ENCODE measurements around the gene BLVRB.
A peak's percentile ranks its signal among the peaks of the same experiment; 100 is the strongest.
"Not testable (repeated sequence)": the region's sequence is repeated elsewhere in the genome, so short reads cannot be mapped to it uniquely, and the experiment has no call there.

The BLVRB gene

GRCh38 chr19:40446263-40446784 is 19.2 kb downstream of the BLVRB start:
- DNase-seq = no peak

GRCh38 chr19:40445780-40446262 is 19.7 kb downstream of the BLVRB start:
- DNase-seq = peak; percentile 75

DNA sequence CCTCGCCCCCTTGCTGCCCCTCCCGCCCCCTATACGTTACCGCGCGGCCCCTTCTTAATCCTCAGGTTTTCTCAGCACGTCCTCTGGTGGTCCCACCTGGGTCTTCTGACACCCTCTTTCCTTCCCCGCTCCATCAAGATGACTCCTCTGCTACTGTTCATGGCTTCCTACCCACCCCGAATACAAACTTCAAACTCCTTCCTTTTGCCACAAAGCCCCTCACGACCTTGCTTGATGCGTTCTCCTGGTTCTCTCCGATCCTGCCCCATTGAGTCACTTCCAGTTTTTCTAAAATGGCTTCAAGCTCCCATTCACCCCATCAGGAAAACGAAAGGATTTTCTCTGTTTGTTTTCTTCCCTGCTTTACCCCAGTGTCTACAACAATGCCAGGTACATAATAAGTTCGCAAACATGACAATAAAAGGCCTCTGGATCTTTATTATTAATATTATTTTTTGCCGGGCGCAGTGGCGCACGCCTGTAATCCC is 20.7 kb downstream of the BLVRB start:
- DNase-seq = peak; percentile 93

DNA sequence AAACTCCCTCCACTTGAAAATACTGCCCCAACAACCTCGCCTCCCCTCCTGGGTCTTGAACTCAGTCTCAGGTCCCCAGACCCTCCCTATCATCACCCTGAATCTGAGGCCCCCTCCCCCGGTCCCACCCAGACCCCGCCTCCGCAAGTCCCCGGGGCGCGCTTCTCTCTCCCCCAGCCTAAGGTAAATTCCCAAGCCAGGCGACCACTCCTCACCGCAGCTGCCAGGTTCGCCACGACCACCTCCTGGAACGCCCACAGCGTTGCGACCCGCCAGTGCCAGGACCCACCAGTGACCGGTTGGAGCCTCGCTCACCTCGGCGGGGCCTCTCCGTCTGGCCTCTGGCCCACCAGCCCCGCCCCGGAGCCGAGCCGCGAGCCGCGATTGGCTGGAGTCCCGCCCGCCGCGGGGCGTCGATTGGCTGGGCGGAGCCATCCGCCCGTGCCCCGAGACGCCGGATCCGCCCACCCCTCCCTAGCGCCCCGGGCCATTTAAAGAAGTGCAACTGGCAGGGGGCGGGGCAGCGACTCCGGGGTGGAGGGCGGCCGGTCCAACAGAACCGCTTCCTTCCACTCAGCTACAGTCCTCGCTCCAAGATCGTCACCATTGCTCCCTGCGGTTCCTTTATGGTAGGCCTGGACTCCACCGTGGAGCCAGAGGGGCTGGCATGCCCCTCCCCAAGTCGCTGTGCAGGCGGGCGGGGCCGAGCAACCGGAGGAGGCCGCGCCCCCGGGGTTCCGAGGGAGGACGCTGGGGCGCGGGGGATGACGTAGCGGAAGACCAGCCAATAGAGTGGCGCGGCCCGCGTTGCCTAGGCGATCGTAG is 21.3 kb downstream of the BLVRB start, which contains the start of gene SERTAD3:
Gene SERTAD3, minus strand, starts transcription at position 336 of the 825 bp plus-strand sequence. CDS start 2,255 bp downstream, outside the sequence.
- DNase-seq = peak; percentile 99

- DNase-seq = peak; percentile 100
These were observed 22.2 kb downstream of the BLVRB start for GRCh38 chr19:40443131-40443999.

DNA sequence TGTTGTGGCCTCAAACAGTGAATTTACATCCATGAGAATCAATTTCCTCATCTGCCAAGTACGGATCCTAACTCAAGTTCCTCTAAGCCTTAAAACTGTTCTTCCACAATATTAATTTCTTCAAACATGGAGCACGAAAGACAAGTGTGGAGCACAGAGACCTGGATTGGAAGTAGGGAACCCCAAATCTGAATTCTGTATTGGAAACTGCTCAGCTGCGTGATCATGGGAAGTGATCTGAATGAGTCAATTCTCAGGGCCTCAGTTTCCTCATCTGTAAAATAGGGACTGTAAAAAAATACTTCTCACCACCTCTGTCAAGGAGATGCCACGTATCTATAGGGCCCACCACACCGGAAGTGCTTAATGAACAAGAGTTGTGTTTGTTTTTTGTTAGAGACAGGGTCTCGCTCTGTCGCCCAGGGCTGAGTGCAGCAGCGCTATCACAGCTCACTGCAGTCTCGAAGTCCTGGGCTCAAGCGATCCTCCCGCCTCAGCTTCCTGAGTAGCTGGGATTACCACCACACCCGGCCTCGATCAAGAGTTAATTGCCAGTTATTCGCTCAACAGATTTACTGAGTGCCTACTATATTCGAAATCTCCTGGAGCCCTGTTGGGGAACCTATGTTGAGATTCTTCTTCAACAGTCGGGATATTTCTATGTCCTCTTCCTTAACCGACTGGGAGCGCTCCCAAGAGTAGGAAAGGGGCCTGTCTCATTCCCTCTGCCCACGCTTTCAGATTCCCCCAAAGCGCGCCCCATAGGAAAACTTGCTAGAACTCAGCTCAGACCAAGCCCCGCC is 23.0 kb downstream of the BLVRB start:
- DNase-seq = no peak

- no peak for DNase-seq
These were observed 23.8 kb downstream of the BLVRB start for GRCh38 chr19:40441719-40442253.

- DNase-seq = no peak
These were observed 27.3 kb downstream of the BLVRB start for GRCh38 chr19:40438284-40438683.

DNA sequence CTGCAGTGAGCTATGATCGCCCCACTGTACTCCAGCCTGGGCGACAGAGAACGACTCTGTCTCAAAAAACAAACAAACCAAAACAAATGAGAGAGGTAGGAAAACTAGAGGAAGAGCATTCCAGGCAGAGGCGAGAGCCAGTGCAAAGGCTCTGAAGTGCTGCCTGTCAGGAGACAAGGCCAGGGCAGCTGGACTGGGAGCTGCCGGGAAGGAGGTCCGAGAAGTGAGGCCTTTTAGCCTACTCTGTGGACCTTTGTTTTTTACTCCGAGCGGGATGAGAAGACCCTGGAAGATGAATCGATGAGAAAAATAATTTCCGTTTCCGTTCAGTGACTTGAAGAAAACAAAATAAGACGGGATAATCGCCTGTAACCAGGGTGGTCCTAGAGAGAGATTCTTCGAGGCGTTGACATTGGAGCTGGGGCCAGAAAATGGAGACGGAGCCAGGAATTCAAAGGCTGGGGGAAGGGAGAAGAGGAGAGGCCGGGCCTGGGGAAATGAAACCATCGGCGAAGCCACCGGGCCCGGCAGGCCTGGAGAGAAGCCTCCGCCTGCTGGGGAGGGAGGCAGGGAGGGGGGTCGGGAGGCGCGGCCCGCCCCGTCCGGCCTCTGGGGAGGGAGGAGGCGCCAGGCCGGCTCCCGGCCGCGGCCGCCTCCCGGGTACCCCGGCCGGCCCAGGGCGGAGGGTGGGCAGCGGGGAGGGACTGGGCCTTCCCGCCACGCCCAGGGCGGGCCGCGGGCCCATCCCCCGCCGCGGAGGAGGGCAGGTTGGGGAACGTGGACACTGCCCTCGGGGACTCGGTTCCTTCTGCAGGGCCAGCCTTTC is 31.9 kb downstream of the BLVRB start:
- peak; percentile 98 for DNase-seq

GRCh38 chr19:40432760-40433159 is 32.8 kb downstream of the BLVRB start:
- peak; percentile 59 for DNase-seq

DNA sequence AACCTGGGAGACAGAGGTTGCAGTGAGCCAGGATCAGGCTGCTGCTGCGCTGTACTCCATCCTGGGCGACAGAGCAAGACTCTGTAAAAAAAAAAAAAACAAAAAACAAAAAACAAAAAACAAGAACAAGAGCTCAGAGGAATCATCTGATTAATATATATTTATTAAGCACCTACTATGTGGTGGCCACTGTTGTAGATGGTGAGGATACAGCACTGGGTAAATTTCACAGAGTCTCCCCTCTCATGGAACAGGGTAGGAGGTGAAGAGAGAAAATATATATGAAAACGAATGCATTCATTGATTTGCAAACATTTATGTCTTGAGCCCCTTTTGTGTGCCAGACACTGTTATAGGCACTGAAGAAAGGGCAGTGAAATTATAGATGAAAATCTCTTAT is 33.8 kb downstream of the BLVRB start:
- DNase-seq = no peak

GRCh38 chr19:40430242-40430641 is 35.3 kb downstream of the BLVRB start:
- DNase-seq = not testable (repeated sequence)

DNA sequence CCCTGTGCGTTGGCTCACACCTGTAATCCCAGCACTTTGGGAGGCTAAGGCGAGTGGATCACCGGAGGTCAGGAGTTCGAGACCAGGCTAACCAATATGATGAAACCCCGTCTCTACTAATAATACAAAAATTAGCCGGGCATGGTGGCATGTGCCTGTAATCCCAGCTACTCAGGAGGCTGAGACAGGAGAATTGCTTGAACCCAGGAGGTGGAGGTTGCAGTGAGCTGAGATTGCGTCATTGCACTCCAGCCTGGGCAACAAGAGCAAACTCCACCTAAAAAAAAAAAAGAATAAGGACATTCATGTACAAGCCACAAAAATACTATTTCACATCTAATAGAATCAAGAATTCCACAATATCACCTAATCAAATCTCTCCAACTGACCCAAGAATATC is 37.3 kb downstream of the BLVRB start:
- DNase-seq = not testable (repeated sequence)

- DNase-seq = peak; percentile 100
These were observed 39.9 kb downstream of the BLVRB start, which contains the start of gene SERTAD1 for GRCh38 chr19:40425450-40426287. TSS of gene SERTAD1 (minus strand) at chr19:40425992. CDS start at chr19:40423546, 2,446 bp downstream.

DNA sequence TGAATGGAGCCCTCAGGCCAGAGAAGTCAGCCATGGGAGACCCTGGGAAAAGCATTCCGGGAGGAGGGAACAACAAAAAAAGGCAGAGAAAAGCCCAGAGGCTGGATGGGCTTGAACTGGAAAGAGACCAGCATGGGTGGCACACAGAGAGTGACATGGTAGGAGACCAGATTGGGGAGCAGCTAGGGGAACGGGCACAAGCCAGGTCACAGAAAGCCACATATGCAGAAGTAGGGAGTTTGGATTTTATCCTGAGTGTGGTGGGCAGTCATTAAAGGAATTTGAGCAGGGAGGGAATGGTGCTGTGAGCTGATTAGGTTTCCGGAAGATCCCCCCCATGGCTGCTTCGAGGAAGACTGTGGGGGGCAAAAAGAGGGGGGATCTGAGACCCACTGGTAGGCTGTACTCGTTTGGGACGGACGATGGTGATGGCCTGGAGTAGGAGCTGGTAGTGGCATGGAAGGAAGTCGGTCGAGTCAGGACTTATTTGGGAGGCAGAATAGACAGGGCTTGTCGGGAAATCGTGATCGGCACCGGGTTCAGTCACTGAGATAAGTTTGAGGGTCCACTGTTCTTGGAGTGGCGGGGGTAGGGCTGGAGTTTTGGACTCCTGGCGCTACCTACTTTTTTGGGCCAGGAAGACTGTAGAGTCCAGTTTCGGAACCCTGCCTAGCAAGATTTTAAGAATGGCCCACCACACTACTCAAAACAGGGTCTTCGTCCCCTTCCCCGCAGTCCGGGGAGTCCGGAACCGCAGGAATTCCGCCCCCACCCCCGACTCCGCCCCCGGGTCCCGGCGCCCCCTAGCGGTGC is 40.7 kb downstream of the BLVRB start:
- DNase-seq = peak; percentile 54

GRCh38 chr19:40423938-40424337 is 41.6 kb downstream of the BLVRB start:
- no peak for DNase-seq

- no peak for DNase-seq
These were observed 42.6 kb downstream of the BLVRB start for GRCh38 chr19:40422748-40423566.

All from DMS53 (cell line).